ENCODE results near the gene CHCHD3.
A peak's percentile ranks its signal among the peaks of the same experiment; 100 is the strongest.

Gene CHCHD3

DNA sequence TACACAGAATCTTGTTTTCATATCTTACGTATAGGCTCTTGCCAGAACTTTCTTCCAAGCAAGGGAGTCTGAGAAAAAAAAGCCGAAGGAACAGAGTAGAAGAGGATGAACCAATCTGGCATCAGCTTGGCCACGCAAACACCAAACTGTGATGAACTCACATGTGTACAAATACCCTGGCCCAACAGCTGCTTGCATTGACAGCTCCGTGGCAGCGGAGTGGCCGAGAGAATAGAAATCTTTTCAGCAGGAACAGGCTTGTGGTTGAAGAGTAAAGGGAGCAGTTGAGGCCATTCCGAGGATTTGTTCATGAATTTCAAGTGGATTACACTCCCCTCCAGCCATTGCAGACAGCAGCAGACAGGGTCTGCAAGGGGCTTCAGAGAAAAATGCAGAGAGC is 331.8 kb downstream of the CHCHD3 start:
- DNase-seq = peak in 14 of 56 donors; percentile 5 to 37 (median 16)

DNA sequence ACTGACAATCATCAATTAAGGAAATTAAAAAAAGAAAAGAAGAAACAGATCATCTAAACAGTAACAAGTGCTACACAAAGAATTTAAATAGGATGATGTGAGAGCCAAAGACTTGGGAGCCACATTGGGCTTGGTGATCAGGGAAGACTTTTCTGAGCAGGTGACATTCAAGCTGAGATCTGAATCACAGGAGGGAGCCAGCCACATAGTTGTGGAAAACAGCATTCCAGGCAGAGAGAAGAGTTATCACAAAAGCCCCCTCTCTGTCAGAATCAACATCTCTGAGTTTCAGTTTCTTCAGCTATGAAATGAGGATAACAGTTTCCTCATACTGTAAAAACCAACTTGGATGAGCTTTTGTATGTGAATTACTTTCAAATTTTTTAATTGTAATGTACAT is 336.4 kb downstream of the CHCHD3 start:
- DNase-seq = no peak

DNA sequence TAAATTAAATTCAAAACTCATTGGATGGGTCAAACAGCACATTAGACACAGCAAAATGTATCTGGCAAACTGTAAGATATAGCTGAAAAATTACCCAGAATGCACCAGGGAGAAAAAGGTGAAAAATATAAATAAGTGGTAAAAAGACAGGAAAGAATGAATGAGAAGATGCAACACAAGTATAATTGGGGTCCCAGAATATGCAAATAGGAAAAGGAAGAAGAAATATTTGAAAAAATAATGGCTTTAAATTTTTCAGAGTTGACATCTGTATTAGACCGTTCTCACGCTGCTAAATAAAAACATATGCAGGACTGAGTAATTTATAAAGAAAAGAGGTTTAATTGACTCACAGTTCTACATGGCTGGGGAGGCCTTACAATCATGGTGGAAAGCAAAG is 337.9 kb downstream of the CHCHD3 start:
- DNase-seq = no peak

DNA sequence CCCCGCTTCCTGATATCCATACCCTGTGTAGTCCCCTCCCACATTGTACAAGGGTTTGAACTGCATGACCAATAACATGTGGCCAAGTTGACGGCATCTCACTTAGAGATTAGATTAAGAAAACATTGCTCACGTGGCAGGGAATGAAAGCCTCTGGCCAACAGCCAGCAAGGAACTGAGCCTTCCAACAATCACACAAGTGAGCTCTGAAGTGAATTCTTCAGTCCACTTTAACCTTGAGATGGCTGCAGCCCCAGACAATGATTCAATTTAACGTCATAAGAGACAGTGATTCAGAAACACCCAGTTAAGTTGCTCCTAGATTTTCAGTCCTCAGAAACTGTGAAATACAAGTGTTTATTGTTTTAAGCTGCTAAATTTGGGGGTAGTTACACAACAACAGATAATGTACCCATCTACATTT is 339.7 kb downstream of the CHCHD3 start:
- no peak for DNase-seq

DNA sequence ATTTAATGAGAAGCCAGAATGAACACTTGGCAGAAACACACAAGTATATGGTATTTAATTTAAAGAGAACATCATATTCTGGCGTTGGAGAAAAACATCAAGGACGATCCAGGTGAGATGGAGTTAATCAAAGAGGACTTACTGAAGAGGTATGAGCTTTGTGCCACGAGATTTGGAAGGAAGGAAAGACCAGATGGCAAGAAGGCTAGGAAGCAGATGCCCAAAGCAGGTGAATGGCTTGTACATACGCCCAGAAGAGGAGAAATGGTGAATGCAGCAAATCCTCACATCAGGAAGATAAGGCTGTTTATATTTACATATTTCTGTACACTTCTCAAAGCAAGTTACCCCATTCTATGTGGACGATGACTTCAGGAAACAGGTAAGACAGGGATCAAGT is 341.7 kb downstream of the CHCHD3 start:
- DNase-seq = no peak

DNA sequence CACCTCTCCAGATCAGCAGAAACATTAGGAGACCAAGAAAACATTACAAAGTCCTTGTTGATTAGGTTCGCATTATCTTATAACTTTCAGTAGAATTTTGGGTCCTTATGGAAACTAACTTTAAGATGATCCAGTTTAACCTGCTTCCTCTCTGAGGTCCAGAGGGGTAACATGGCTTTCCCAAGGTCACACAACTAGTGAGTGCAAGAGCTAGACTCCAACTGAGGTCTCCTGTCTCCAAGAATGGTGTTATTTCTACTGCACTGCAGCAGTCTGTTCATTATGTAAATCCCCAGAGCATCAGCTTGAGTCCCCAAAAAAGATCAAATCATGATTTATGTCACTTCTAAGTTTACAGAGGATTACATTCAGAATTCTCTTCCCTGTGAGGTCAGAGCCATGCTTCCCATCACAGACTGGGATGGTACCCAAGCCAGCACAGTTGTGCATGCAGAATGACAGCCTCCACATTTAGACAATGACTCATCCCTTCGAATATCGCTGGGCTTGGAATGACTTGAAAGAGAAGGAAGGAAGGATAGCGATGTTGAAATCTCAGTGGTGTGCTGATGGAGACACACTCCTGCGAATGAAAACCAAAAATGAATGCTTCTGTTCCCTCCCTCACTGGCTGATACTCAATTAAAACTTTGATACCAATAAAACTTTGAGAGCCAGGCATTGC is 342.5 kb downstream of the CHCHD3 start:
- peak in 21 of 56 donors; percentile 6 to 63 (median 22) for DNase-seq

DNA sequence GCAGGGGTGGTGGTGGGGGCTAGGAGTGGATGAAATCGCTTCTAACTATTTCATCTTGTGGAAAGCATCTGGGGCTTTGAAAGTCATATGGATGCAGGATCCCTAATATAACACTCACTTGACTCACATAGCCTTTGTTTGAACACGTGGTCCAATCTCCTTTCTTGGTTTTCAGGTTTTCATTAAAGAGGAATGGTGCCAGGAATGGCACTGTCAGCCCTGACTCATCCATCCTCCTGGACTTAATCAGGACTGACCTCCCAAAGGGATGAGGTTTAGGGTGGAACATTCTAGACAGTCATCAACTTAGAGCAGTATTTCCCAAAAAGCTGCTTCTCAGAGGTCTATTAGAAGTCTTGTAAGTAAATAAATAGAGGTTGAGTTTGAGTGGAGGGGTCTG is 343.6 kb downstream of the CHCHD3 start:
- DNase-seq = no peak

DNA sequence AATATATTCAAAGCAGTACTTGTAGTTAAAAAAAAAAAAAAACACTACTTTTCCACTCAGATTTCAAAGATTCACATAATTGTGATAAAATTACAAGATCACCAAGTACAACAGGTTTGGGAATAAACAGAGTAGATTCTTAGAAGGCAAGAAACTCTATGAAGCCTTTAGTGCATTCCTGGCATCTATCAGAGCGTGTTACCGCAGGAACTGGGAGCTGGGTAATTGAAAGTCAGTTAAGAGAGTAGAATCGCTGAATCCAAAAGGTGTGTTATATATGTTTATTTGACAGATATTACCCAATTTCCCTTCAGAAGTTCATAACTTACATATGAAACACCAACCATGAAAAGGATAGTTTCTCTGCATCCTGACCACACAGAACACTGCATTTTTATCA is 346.4 kb downstream of the CHCHD3 start:
- no peak for DNase-seq
